NAMALWA (cell line): ENCODE data around the gene WDR54.
A peak's percentile ranks its signal among the peaks of the same experiment; 100 is the strongest.

ENCODE experiments used
- DNase-seq: peaks from one replicate; pipeline ENCODE4 v3.0.0-alpha.2; 2015; ENCODE audit warnings: low spot score

The WDR54 gene

GRCh38 chr2:74421221-74421870, at the start of gene WDR54, which contains the start of gene C2orf81:
Gene WDR54 (plus strand): TSS chr2:74421730. CDS start chr2:74422154, 424 bp downstream.
Gene C2orf81 (minus strand): TSS chr2:74421619. CDS start chr2:74421560, 59 bp downstream.
- peak; percentile 96 for DNase-seq

GRCh38 chr2:74372674-74373073, 48.9 kb upstream of the WDR54 start:
- DNase-seq: no peak

- DNase-seq: no peak
Observed at GRCh38 chr2:74373221-74373676, 48.3 kb upstream of the WDR54 start.

GRCh38 chr2:74373985-74374384, 47.5 kb upstream of the WDR54 start:
- DNase-seq: no peak

- peak; percentile 7 for DNase-seq
Observed at GRCh38 chr2:74374509-74375205, 46.9 kb upstream of the WDR54 start.

GRCh38 chr2:74375838-74376237, 45.7 kb upstream of the WDR54 start:
- no peak for DNase-seq

- DNase-seq: no peak
Observed at GRCh38 chr2:74378007-74378406, 43.5 kb upstream of the WDR54 start.

- DNase-seq: peak; percentile 20
Observed at GRCh38 chr2:74379851-74380789, 41.4 kb upstream of the WDR54 start, which contains the start of gene DCTN1. Gene DCTN1 (minus strand): TSS chr2:74380311. CDS start chr2:74380037, 274 bp downstream.

GRCh38 chr2:74381751-74382150, 39.8 kb upstream of the WDR54 start:
- no peak for DNase-seq

- no peak for DNase-seq
Observed at GRCh38 chr2:74383254-74383653, 38.3 kb upstream of the WDR54 start.

- no peak for DNase-seq
Observed at GRCh38 chr2:74384051-74384450, 37.5 kb upstream of the WDR54 start.

GRCh38 chr2:74385396-74385795, 36.1 kb upstream of the WDR54 start:
- no peak for DNase-seq

- DNase-seq: no peak
Observed at GRCh38 chr2:74387346-74387745, 34.2 kb upstream of the WDR54 start.

- DNase-seq: no peak
Observed at GRCh38 chr2:74390606-74391005, 30.9 kb upstream of the WDR54 start.

GRCh38 chr2:74391209-74391579, 30.3 kb upstream of the WDR54 start:
- peak; percentile 45 for DNase-seq

- DNase-seq: peak; percentile 96
Observed at GRCh38 chr2:74391580-74392448, 29.7 kb upstream of the WDR54 start.

- no peak for DNase-seq
Observed at GRCh38 chr2:74392449-74392743, 29.1 kb upstream of the WDR54 start.

- DNase-seq: no peak
Observed at GRCh38 chr2:74393525-74393924, 28.0 kb upstream of the WDR54 start.

- DNase-seq: no peak
Observed at GRCh38 chr2:74396149-74396548, 25.4 kb upstream of the WDR54 start.

GRCh38 chr2:74399785-74400184, 21.7 kb upstream of the WDR54 start:
- DNase-seq: peak; percentile 78

GRCh38 chr2:74401891-74402290, 19.6 kb upstream of the WDR54 start:
- no peak for DNase-seq

- DNase-seq: peak; percentile 25
Observed at GRCh38 chr2:74406035-74406434, 15.5 kb upstream of the WDR54 start.
